ENCODE results near the gene HYCC1.

DNA sequence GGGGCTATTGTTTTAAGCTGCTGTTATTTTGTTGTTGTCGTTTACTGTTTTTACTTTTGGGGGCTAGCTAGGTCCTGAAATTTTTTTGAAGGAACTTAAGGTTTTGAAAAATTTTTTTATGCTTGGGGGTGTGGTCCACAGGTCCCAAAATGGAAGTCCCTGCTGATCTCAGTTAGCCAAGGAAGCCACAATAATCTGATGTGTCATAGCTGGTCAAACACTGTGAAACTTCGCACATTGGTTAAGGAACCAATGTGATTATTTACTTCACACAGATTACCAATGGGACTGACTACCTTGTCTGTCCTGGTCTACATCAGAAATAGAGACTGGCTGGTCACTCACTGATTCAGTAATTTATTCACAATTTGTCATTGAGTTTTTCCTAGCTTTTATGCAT lies 29.5 kb upstream of the HYCC1 start:
- TF ChIP-seq ESRRB (CRISPR knock-in tag; IDR thresholded peaks at IDR 0.05; ENCODE audit: borderline replicate concordance): no peak
- no peak for TF ChIP-seq YBX1 (IDR thresholded peaks at IDR 0.05)

All from K562 (cell line).